HG03378 (cell line): ENCODE results near the gene AQP3.
"Not testable (repeated sequence)": the region's sequence is repeated elsewhere in the genome, so short reads cannot be mapped to it uniquely, and the experiment has no call there.

Experiments used
- ATAC-seq: cut with Tn5 transposase; IDR thresholded peaks from one replicate; pipeline ENCODE4 v1.9.1; 2021; ENCODE audit warnings: mild to moderate bottlenecking, moderate library complexity; ENCODE audit not compliant: unreplicated experiment

The AQP3 gene

GRCh38 chr9:33446946-33447798 lies at the start of gene AQP3:
Gene AQP3, minus strand, starts transcription at chr9:33447593. Its CDS starts 63 bp downstream, at chr9:33447530.
- peak; percentile 30 for ATAC-seq

- not testable (repeated sequence) for ATAC-seq
Measured at GRCh38 chr9:33493819-33494218, 46.4 kb upstream of the AQP3 start.

GRCh38 chr9:33489066-33489465 lies 41.7 kb upstream of the AQP3 start:
- no peak for ATAC-seq

GRCh38 chr9:33485312-33485711 lies 37.9 kb upstream of the AQP3 start:
- ATAC-seq: not testable (repeated sequence)

- no peak for ATAC-seq
Measured at GRCh38 chr9:33480976-33481375, 33.6 kb upstream of the AQP3 start.

- ATAC-seq: no peak
Measured at GRCh38 chr9:33480106-33480505, 32.7 kb upstream of the AQP3 start.

DNA sequence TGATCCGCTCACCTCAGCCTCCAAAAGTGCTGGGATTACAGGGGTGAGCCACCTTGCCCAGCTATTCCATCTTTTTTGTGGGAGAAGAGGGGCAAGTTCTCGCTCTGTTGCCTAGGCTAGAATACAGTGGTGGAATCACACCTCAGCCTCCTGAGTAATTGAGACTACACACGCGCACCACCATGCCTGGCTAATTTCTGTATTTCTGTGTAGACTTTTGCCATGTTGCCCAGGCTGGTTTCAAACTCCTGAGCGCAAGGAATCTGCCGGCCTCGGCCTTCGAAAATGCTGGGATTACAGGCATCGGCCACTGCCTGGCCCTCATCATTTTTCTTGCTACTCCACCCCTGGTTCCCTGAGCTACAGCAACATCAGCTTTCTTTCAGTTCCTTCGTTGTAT lies 29.1 kb upstream of the AQP3 start:
- ATAC-seq: no peak

DNA sequence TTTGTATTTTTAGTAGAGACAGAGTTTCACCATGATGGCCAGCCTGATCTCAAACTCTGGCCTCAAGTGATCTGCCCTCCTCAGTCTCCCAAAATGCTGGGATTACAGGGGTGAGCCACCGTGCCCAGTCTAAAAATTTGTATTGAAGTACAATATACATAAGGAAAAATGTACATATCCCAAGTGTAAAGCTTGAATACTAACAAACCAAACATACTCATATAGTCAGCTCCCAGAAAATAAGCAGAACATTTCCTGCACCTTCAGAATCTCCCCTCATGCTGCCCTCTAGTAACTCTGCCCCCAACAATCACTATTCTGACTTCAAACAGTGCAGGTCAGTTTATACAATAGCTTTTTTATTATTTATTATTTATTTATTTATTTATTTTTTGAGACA lies 28.0 kb upstream of the AQP3 start:
- no peak for ATAC-seq

- peak; percentile 97 for ATAC-seq
Measured at GRCh38 chr9:33473643-33474352, 26.4 kb upstream of the AQP3 start, which contains the start of gene NOL6. Gene NOL6, minus strand, starts transcription at chr9:33473924. Its CDS starts 82 bp downstream, at chr9:33473842.

- ATAC-seq: no peak
Measured at GRCh38 chr9:33472881-33473615, 25.7 kb upstream of the AQP3 start.

DNA sequence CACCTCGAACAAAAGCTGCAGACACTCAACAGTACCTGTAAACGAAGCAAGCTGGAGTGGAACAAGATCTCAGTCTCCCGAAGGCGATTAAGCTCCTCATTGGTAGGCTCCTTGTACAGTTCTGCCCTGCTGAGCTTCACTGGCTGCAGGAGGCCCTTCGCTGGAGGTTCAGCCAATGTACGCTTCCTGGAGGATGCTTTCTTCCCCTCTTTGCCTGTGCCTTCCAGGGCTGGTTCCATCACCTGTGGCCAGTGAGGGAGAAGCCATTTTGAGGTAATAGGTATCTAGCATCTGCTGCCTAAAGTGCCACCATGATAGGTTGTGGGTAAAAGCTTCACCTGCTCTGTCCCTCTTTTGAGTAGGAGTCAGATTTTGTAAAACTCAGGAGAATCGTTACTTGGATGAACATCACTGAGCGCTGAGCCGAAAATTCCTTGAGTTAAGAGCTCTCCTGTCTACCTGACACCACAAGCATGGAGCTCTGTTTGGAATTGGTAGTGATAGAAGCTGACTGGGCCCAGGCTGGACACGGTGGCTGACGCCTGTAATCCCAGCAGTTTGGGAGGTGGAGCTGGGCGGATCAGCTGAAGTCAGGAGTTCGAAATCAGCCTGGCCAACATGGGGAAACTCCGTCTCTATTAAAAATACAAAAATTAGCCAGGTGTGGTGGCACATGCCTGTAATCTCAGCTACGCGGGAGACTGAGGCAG lies 24.9 kb upstream of the AQP3 start:
- no peak for ATAC-seq

- ATAC-seq: no peak
Measured at GRCh38 chr9:33471361-33471760, 24.0 kb upstream of the AQP3 start.

DNA sequence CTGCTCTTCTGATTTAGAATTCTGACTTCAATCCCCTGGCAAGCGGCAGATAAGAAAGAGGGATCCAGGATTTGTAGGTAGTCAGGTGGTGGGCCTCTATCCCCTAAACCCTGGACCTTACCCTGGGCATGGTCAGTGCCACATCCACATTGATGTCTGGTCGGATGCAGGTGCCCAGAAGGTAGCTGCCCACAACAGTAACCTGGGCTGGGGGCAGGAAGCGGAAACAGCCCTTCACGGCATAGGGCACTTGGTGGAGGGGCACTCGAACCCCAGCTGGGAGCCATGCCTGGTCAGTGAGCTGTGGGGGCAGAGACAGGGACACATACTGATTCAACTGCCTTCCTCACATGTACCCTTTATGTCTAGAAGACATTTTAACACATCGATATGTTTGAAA lies 22.5 kb upstream of the AQP3 start:
- ATAC-seq: no peak

DNA sequence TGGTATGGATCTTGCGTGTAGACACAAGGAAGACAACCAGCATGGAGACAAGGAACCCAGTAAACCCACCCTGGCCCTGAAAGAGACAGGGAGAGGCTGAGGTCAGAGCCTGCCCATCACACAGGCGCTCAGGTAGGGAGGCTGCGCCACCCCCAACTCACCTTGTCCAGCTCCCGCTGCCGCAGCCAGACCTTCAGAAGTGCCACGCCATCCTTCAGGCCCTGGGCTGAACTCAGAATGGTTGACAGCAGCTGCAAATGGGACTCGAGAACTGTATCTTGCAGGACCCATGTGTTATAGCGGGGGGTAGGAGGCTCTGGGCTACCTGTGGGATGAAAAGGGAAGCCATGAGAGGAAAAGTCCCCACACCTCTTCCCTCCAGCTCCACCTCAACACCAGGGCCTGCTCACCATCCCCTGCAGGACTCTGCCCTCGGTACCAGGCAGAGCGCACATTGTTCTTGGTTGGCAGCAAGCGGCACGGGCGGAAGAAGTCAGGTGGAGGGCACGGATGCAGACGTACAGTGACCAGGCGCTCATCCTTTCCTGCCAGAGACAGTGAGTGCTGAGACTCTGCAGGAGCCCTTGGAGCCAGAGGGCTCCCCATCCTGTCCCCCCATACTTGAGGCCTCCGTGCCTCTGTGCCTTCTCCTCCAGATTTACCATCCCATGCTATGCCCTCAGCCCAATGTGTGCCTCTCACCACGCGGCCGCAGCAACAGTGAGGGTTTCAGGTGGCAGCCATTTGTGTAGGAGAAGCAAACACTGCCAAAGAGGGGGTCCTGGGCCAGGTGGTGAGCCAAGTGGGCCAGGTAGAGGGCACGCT lies 21.6 kb upstream of the AQP3 start:
- no peak for ATAC-seq

- ATAC-seq: no peak
Measured at GRCh38 chr9:33468215-33468730, 20.9 kb upstream of the AQP3 start.

GRCh38 chr9:33467526-33467925 lies 20.1 kb upstream of the AQP3 start:
- ATAC-seq: no peak

- ATAC-seq: peak; percentile 43
Measured at GRCh38 chr9:33466565-33467495, 19.4 kb upstream of the AQP3 start.
